Right atrium auricular region (tissue), 2 donors: ENCODE measurements around the gene RNF20. TPM values are rescaled to one million over a fixed set of nuclear protein-coding genes. Genes with fewer than 3 reads are reported as not detected.
"Not testable (repeated sequence)": the region's sequence is repeated elsewhere in the genome, so short reads cannot be mapped to it uniquely, and the experiment has no call there.

Experiments used
- DNase-seq: peaks from one replicate; pipeline ENCODE4 v3.0.0-alpha.2; 2019; ENCODE audit warnings: low spot score
- H3K27ac ChIP-seq, 2 donors: fragments of 200-600 bp; sonication (generic); 1 replicate in 1 of 2; 2 replicates in 1 of 2; pipeline ENCODE4 v1.5.1; 2016 to 2019
- H3K27me3 ChIP-seq, 2 donors: fragments of 200-600 bp; sonication (generic); one replicate each; pipeline versions ENCODE4 v1.5.1 to v1.6.0; 2017 to 2019
- H3K36me3 ChIP-seq: fragments of 200-600 bp; sonication (generic); one replicate; pipeline ENCODE4 v1.5.1; 2016
- H3K4me1 ChIP-seq, 2 donors: fragments of 200-600 bp; sonication (generic); one replicate each; pipeline versions ENCODE4 v1.5.1 to v1.6.0; 2017 to 2019
- H3K4me3 ChIP-seq, 2 donors: fragments of 200-600 bp; sonication (generic); 1 replicate in 1 of 2; 2 replicates in 1 of 2; pipeline ENCODE4 v1.5.1; 2017 to 2019; ENCODE audit warnings: mild to moderate bottlenecking in 1 of 2, moderate library complexity in 1 of 2
- H3K9me3 ChIP-seq, 2 donors: fragments of 200-600 bp; sonication (generic); one replicate each; pipeline ENCODE4 v1.5.1; 2019
- CTCF ChIP-seq, 2 donors: fragments of 200-600 bp; sonication (generic); IDR thresholded peaks; one replicate each; pipeline ENCODE4 v1.5.1; 2019; ENCODE audit warnings: antibody characterized with exemption in 2 of 2
- total RNA-seq, 2 donors: library from RNA; depleted of rRNA; stranded (reverse); fragments of >200 nt; gene quantifications; one replicate each; pipeline ENCODE4 v1.1.0, GENCODE V29; 2016

Gene RNF20
- total RNA-seq, 2 donors from 2014 or later = 18.0 to 22.7 TPM

GRCh38 chr9:101585740-101586139, 52.1 kb downstream of the RNF20 start:
- no peak overlapping the region for H3K4me3 ChIP-seq
- no peaks in the 10 kb centered on the region for H3K27me3 ChIP-seq
- no peaks in the 10 kb centered on the region for H3K9me3 ChIP-seq
- H3K36me3 ChIP-seq = no peaks in the 10 kb centered on the region
- no peaks in the 10 kb centered on the region for H3K4me1 ChIP-seq
- DNase-seq = no peak
- no peak for TF ChIP-seq CTCF (IDR thresholded peaks at IDR 0.05)
- no peak overlapping the region for H3K27ac ChIP-seq

- Histone ChIP-seq H3K9me3 (no peaks in the 10 kb centered on the region), H3K27ac (no peak overlapping the region), H3K4me3 (no peak overlapping the region), H3K27me3 (no peaks in the 10 kb centered on the region), H3K4me1 (no peaks in the 10 kb centered on the region), H3K36me3 (no peaks in the 10 kb centered on the region)
- TF ChIP-seq CTCF (IDR thresholded peaks at IDR 0.05) = no peak
- DNase-seq = no peak
Measured at GRCh38 chr9:101586651-101587050, 53.0 kb downstream of the RNF20 start.

GRCh38 chr9:101587332-101588043, 53.8 kb downstream of the RNF20 start:
- Histone ChIP-seq H3K9me3 (no peaks in the 10 kb centered on the region), H3K4me1 (no peaks in the 10 kb centered on the region), H3K27ac (no peak overlapping the region), H3K36me3 (no peaks in the 10 kb centered on the region), H3K27me3 (no peaks in the 10 kb centered on the region), H3K4me3 (no peak overlapping the region)
- TF ChIP-seq CTCF (IDR thresholded peaks at IDR 0.05) = no peak
- DNase-seq = no peak

- not testable (repeated sequence) for H3K27me3 ChIP-seq, H3K4me1 ChIP-seq, H3K9me3 ChIP-seq, H3K36me3 ChIP-seq, H3K27ac ChIP-seq, H3K4me3 ChIP-seq, DNase-seq
Measured at GRCh38 chr9:101590074-101590473, 56.4 kb downstream of the RNF20 start.

- H3K9me3 ChIP-seq = no peaks in the 10 kb centered on the region
- no peak for TF ChIP-seq CTCF (IDR thresholded peaks at IDR 0.05)
- no peaks in the 10 kb centered on the region for H3K36me3 ChIP-seq
Measured at GRCh38 chr9:101590901-101591300, 57.2 kb downstream of the RNF20 start.

GRCh38 chr9:101591787-101592446, 58.3 kb downstream of the RNF20 start:
- H3K4me3 ChIP-seq = no peak overlapping the region
- H3K4me1 ChIP-seq = no peaks in the 10 kb centered on the region
- no peak overlapping the region for H3K27ac ChIP-seq
- no peak for TF ChIP-seq CTCF (IDR thresholded peaks at IDR 0.05)
- H3K36me3 ChIP-seq = no peaks in the 10 kb centered on the region
- no peak for DNase-seq
- no peaks in the 10 kb centered on the region for H3K9me3 ChIP-seq
- no peaks in the 10 kb centered on the region for H3K27me3 ChIP-seq

More at GRCh38 chr9:101590901-101591300, 57.2 kb downstream of the RNF20 start:
- Histone ChIP-seq H3K27ac (no peak overlapping the region), H3K4me1 (no peaks in the 10 kb centered on the region), H3K27me3 (no peaks in the 10 kb centered on the region), H3K4me3 (no peak overlapping the region)
- no peak for DNase-seq
